Neural cell (in vitro differentiated cells): ENCODE data around the gene NOL7. TPM values are rescaled to one million over a fixed set of nuclear protein-coding genes. Genes with fewer than 3 reads are reported as not detected.
A peak's percentile ranks its signal among the peaks of the same experiment; 100 is the strongest.

Experiments used
- H2AFZ ChIP-seq: fragments of 200-600, 300-800 bp; sonication (generic), shearing (Covaris generic); 2 replicates; pipeline ENCODE4 v1.6.0; 2014; ENCODE audit warnings: low read depth, mild to moderate bottlenecking, antibody characterized with exemption, low read length, moderate library complexity
- H3F3A ChIP-seq: fragments of 200-600 bp; shearing (Covaris generic); 2 replicates; pipeline ENCODE4 v1.6.1; 2016; ENCODE audit warnings: mild to moderate bottlenecking, moderate library complexity, mixed read lengths, antibody characterized with exemption, low read length; ENCODE audit not compliant: insufficient read depth, poor library complexity, severe bottlenecking
- H3K27ac ChIP-seq: fragments of 200-600, 300-800 bp; sonication (generic), shearing (Covaris generic); 2 replicates; pipeline ENCODE4 v1.5.1; 2014; ENCODE audit warnings: mild to moderate bottlenecking, low read length, moderate library complexity
- H3K27me3 ChIP-seq: fragments of 300-800, 200-600 bp; sonication (generic), shearing (Covaris generic); 2 replicates; pipeline ENCODE4 v1.6.0; 2014; ENCODE audit warnings: mild to moderate bottlenecking, low read depth, low read length, moderate library complexity; ENCODE audit not compliant: insufficient read depth
- H3K36me3 ChIP-seq: fragments of 300-800, 200-600 bp; sonication (generic), shearing (Covaris generic); 2 replicates; pipeline ENCODE4 v1.5.1; 2014; ENCODE audit warnings: mild to moderate bottlenecking, antibody characterized with exemption, low read length, moderate library complexity; ENCODE audit not compliant: insufficient read depth
- H3K4me2 ChIP-seq: fragments of 300-800, 200-600 bp; sonication (generic), shearing (Covaris generic); 2 replicates; pipeline ENCODE4 v1.6.0; 2014; ENCODE audit warnings: mild to moderate bottlenecking, low read length
- H3K4me3 ChIP-seq: fragments of 300-800, 200-600 bp; sonication (generic), shearing (Covaris generic); 2 replicates; pipeline ENCODE4 v1.5.1; 2014; ENCODE audit warnings: mild to moderate bottlenecking, low read length, moderate library complexity
- H3K79me2 ChIP-seq: fragments of 200-600 bp; shearing (Covaris generic); replicated peaks from 2 replicates; pipeline ENCODE4 v1.6.0; 2014; ENCODE audit warnings: mild to moderate bottlenecking, low read length, moderate library complexity; ENCODE audit not compliant: insufficient read depth
- H3K9ac ChIP-seq: fragments of 300-800, 200-600 bp; sonication (generic), shearing (Covaris generic); 2 replicates; pipeline ENCODE4 v1.6.1; 2016; ENCODE audit warnings: mild to moderate bottlenecking, low read length, mixed read lengths
- H3K9me2 ChIP-seq: fragments of 200-600 bp; shearing (Covaris generic); 2 replicates; pipeline ENCODE4 v1.6.1; 2016; ENCODE audit warnings: mild to moderate bottlenecking, low read length, mixed read lengths; ENCODE audit not compliant: insufficient read depth
- H3K9me3 ChIP-seq: fragments of 200-600, 300-800 bp; sonication (generic), shearing (Covaris generic); 2 replicates; pipeline ENCODE4 v1.6.1; 2016; ENCODE audit warnings: mild to moderate bottlenecking, mixed run types, low read length, moderate library complexity, mixed read lengths
- H4K20me1 ChIP-seq: fragments of 200-600 bp; shearing (Covaris generic); 2 replicates; pipeline ENCODE4 v1.6.1; 2016; ENCODE audit warnings: mild to moderate bottlenecking, mixed run types; ENCODE audit not compliant: insufficient read depth
- EP300 ChIP-seq: fragments of 450-650 bp; conservative IDR thresholded peaks from 2 replicates; pipeline ENCODE4 v1.6.1; 2014; ENCODE audit warnings: antibody characterized with exemption, mild to moderate bottlenecking, moderate library complexity; ENCODE audit not compliant: poor library complexity, severe bottlenecking
- EZH2 ChIP-seq: fragments of 200-600, 300-800 bp; shearing (Covaris generic), sonication (generic); IDR thresholded peaks from 2 replicates; pipeline ENCODE4 v1.6.1; 2014; ENCODE audit warnings: antibody characterized with exemption, low read length, borderline replicate concordance, mild to moderate bottlenecking; ENCODE audit not compliant: insufficient read depth, poor library complexity, severe bottlenecking
- MXI1 ChIP-seq: fragments of 450-650 bp; conservative IDR thresholded peaks from 2 replicates; pipeline ENCODE4 v1.6.1; 2014; ENCODE audit warnings: antibody characterized with exemption, mild to moderate bottlenecking; ENCODE audit not compliant: poor library complexity, severe bottlenecking
- POLR2AphosphoS5 ChIP-seq: IDR thresholded peaks from 2 replicates; pipeline ENCODE4 v1.6.1; 2012
- RAD21 ChIP-seq: fragments of 450-650 bp; conservative IDR thresholded peaks from 2 replicates; pipeline ENCODE4 v1.6.1; 2014; ENCODE audit warnings: antibody characterized with exemption, mild to moderate bottlenecking, moderate library complexity
- SMC3 ChIP-seq: fragments of 450-650 bp; conservative IDR thresholded peaks from 2 replicates; pipeline ENCODE4 v1.6.1; 2014; ENCODE audit warnings: antibody characterized with exemption, mild to moderate bottlenecking, moderate library complexity; ENCODE audit not compliant: poor library complexity
- TAF1 ChIP-seq: IDR thresholded peaks from 2 replicates; pipeline ENCODE4 v1.6.1; 2012; ENCODE audit warnings: low read depth
- polyA plus RNA-seq: library from polyadenylated mRNA; depleted of rRNA; stranded (reverse); fragments of >200 nt; gene quantifications from 2 replicates; pipeline ENCODE4 v1.2.3, GENCODE V29; 2014
- TF ChIP-seq, protein P1 (sequence below): fragments of 450-650 bp; IDR thresholded peaks from 2 replicates; pipeline ENCODE4 v1.5.1; 2014; ENCODE audit warnings: antibody characterized with exemption, mild to moderate bottlenecking, moderate library complexity; ENCODE audit not compliant: poor library complexity, severe bottlenecking
- TF ChIP-seq, protein P2 (sequence below): IDR thresholded peaks from 2 replicates; pipeline ENCODE4 v1.6.1; 2012; ENCODE audit warnings: borderline replicate concordance

Gene NOL7
- polyA plus RNA-seq, 1 donor from 2014 or later = 117 TPM

DNA sequence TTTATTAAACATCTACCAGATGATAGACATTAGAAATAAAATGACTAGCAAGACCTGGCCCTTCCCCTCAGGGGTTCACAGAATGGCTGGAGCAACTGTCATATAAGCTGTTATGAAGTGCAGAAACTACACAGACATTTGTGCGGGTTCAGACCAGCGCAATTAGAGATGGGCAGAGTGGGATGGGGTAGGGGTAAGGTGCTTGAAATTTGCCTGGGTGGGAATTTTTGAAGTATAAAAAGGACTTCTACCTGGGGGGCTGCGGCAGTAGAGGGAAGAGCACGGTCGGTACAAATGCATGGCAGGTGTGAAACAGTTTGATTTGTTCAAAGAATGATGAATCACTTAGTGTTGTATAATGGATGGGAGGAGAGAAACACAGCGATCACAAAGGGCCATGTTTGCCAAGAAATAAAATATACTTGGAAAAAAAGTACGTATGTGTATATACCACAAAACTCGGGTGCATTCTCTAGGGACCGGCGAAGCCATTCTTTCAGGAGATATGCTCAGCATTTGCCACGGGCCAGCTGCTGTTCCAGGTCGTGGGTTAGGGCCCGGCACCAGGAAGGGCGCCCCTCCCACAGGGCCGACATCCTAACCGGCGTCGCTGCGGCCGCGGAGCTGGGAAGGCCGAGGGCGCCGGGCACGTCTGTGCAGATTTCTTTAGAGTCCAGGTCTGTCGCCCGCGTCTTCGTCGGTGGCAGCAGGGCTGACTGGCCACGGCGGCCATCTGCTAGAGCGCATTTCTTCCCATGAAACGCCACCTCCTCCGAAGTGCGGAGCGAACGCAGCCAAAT, 809 bp upstream of the NOL7 start:
- H2AFZ ChIP-seq = peak overlapping the region; percentile 92
- H4K20me1 ChIP-seq = no peaks in the 10 kb centered on the region
- H3K27me3 ChIP-seq = no peaks in the 10 kb centered on the region
- peak overlapping the region; percentile 74 for H3K9ac ChIP-seq
- peak overlapping the region; percentile 98 for H3K4me3 ChIP-seq
- peaks cover 17% of the 10 kb centered on the region for H3K79me2 ChIP-seq
- H3K9me3 ChIP-seq = no peaks in the 10 kb centered on the region
- peaks cover 4% of the 10 kb centered on the region for H3F3A ChIP-seq
- peak overlapping the region; percentile 79 for H3K4me2 ChIP-seq
- TF ChIP-seq TAF1 (no peak), EZH2 (no peak), MXI1 (no peak), POLR2AphosphoS5 (no peak), RAD21 (no peak), SMC3 (no peak), EP300 (no peak)
- TF ChIP-seq, protein P1, sequence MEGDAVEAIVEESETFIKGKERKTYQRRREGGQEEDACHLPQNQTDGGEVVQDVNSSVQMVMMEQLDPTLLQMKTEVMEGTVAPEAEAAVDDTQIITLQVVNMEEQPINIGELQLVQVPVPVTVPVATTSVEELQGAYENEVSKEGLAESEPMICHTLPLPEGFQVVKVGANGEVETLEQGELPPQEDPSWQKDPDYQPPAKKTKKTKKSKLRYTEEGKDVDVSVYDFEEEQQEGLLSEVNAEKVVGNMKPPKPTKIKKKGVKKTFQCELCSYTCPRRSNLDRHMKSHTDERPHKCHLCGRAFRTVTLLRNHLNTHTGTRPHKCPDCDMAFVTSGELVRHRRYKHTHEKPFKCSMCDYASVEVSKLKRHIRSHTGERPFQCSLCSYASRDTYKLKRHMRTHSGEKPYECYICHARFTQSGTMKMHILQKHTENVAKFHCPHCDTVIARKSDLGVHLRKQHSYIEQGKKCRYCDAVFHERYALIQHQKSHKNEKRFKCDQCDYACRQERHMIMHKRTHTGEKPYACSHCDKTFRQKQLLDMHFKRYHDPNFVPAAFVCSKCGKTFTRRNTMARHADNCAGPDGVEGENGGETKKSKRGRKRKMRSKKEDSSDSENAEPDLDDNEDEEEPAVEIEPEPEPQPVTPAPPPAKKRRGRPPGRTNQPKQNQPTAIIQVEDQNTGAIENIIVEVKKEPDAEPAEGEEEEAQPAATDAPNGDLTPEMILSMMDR = no peak
- TF ChIP-seq, protein P2, sequence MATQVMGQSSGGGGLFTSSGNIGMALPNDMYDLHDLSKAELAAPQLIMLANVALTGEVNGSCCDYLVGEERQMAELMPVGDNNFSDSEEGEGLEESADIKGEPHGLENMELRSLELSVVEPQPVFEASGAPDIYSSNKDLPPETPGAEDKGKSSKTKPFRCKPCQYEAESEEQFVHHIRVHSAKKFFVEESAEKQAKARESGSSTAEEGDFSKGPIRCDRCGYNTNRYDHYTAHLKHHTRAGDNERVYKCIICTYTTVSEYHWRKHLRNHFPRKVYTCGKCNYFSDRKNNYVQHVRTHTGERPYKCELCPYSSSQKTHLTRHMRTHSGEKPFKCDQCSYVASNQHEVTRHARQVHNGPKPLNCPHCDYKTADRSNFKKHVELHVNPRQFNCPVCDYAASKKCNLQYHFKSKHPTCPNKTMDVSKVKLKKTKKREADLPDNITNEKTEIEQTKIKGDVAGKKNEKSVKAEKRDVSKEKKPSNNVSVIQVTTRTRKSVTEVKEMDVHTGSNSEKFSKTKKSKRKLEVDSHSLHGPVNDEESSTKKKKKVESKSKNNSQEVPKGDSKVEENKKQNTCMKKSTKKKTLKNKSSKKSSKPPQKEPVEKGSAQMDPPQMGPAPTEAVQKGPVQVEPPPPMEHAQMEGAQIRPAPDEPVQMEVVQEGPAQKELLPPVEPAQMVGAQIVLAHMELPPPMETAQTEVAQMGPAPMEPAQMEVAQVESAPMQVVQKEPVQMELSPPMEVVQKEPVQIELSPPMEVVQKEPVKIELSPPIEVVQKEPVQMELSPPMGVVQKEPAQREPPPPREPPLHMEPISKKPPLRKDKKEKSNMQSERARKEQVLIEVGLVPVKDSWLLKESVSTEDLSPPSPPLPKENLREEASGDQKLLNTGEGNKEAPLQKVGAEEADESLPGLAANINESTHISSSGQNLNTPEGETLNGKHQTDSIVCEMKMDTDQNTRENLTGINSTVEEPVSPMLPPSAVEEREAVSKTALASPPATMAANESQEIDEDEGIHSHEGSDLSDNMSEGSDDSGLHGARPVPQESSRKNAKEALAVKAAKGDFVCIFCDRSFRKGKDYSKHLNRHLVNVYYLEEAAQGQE = no peak
- H3K9me2 ChIP-seq = no peaks in the 10 kb centered on the region
- H3K36me3 ChIP-seq = peaks cover 8% of the 10 kb centered on the region
- H3K27ac ChIP-seq = peak overlapping the region; percentile 75

DNA sequence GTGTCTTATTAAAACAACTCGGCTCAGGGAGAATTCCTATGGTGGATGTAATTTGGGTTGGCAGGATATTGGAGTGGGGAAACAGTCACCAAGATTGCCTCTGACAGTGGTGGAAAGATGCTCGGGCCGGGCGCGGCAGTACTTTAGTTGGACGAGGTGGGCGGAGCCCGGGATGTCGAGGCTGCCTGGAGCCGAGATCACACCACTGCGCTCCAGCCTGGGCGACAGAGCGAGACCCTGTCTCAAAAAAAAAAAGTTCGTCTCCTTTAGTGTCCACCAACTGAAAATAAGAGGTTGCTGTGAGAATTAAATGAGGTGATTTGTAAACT, 621 bp downstream of the NOL7 start:
- H2AFZ ChIP-seq = peak overlapping the region; percentile 57
- no peaks in the 10 kb centered on the region for H3K27me3 ChIP-seq
- H3K9ac ChIP-seq = peak overlapping the region; percentile 75
- H3K9me2 ChIP-seq = no peaks in the 10 kb centered on the region
- H3F3A ChIP-seq = peaks cover 4% of the 10 kb centered on the region
- peaks cover 20% of the 10 kb centered on the region for H3K79me2 ChIP-seq
- peak overlapping the region; percentile 75 for H3K27ac ChIP-seq
- H3K4me2 ChIP-seq = peak overlapping the region; percentile 93
- H3K36me3 ChIP-seq = peaks cover 16% of the 10 kb centered on the region
- peak overlapping the region; percentile 98 for H3K4me3 ChIP-seq
- H3K9me3 ChIP-seq = no peaks in the 10 kb centered on the region
- TF ChIP-seq, protein P2 = no peak
- no peak for TF ChIP-seq SMC3
- no peaks in the 10 kb centered on the region for H4K20me1 ChIP-seq
